Measurements from ENCODE around the gene ABLIM2.

The ABLIM2 gene

GRCh38 chr4:8126523-8126922, 32.1 kb downstream of the ABLIM2 start:
- Histone ChIP-seq H3K56ac (ENCODE audit: low read length) (no peak overlapping the region), H3K79me2 (ENCODE audit: control insufficient read depth, insufficient read depth, low read length) (no peaks in the 10 kb centered on the region), H4K8ac (ENCODE audit: low read depth, low read length) (no peak overlapping the region), H3K4me1 (ENCODE audit: control insufficient read depth, low read depth, low read length) (no peaks in the 10 kb centered on the region), H2BK15ac (replicated peaks; ENCODE audit: low read depth) (no peak overlapping the region), H3K36me3 (ENCODE audit: control insufficient read depth, insufficient read depth, low read length) (no peaks in the 10 kb centered on the region), H3K4ac (ENCODE audit: low read depth, low read length) (no peak overlapping the region), H3K27me3 (ENCODE audit: insufficient read depth, low read length, poor library complexity) (no peaks in the 10 kb centered on the region), H3K79me1 (ENCODE audit: low read length) (no peaks in the 10 kb centered on the region), H2AK5ac (ENCODE audit: low read length) (no peak overlapping the region), H3K27ac (ENCODE audit: low read depth, low read length) (no peak overlapping the region), H3K23ac (ENCODE audit: low read length) (no peak overlapping the region), H2BK120ac (ENCODE audit: low read depth, low read length) (no peak overlapping the region), H3K4me3 (ENCODE audit: low read length) (no peak overlapping the region), H3K4me2 (ENCODE audit: low read length) (no peak overlapping the region), H2BK5ac (ENCODE audit: low read length) (no peak overlapping the region), H4K5ac (ENCODE audit: low read length) (no peak overlapping the region), H3K18ac (ENCODE audit: low read length) (no peak overlapping the region), H3K9ac (ENCODE audit: low read length) (no peak overlapping the region)
- WGBS (ENCODE audit: extremely low coverage, insufficient coverage, low lambda C conversion rate): no CpG with 5 or more reads among the region's 13 CpGs
- no peak for DNase-seq

- no peak overlapping the region for H4K5ac ChIP-seq (ENCODE audit: low read length)
- H2BK5ac ChIP-seq (ENCODE audit: low read length): no peak overlapping the region
- no peak overlapping the region for H4K8ac ChIP-seq (ENCODE audit: low read depth, low read length)
- H2BK15ac ChIP-seq (replicated peaks; ENCODE audit: low read depth): no peak overlapping the region
- H3K79me2 ChIP-seq (ENCODE audit: control insufficient read depth, insufficient read depth, low read length): no peaks in the 10 kb centered on the region
- H3K4me2 ChIP-seq (ENCODE audit: low read length): no peak overlapping the region
- no peak overlapping the region for H2BK120ac ChIP-seq (ENCODE audit: low read depth, low read length)
- no peak overlapping the region for H3K18ac ChIP-seq (ENCODE audit: low read length)
- WGBS (ENCODE audit: extremely low coverage, insufficient coverage, low lambda C conversion rate): no CpG with 5 or more reads among the region's 20 CpGs
- no peak overlapping the region for H3K4me3 ChIP-seq (ENCODE audit: low read length)
- no peak overlapping the region for H3K23ac ChIP-seq (ENCODE audit: low read length)
- no peak for DNase-seq
- no peak overlapping the region for H3K9ac ChIP-seq (ENCODE audit: low read length)
- no peaks in the 10 kb centered on the region for H3K4me1 ChIP-seq (ENCODE audit: control insufficient read depth, low read depth, low read length)
- no peaks in the 10 kb centered on the region for H3K27me3 ChIP-seq (ENCODE audit: insufficient read depth, low read length, poor library complexity)
- no peak overlapping the region for H3K56ac ChIP-seq (ENCODE audit: low read length)
- H3K4ac ChIP-seq (ENCODE audit: low read depth, low read length): no peak overlapping the region
- no peak overlapping the region for H2AK5ac ChIP-seq (ENCODE audit: low read length)
- no peaks in the 10 kb centered on the region for H3K79me1 ChIP-seq (ENCODE audit: low read length)
- no peak overlapping the region for H3K27ac ChIP-seq (ENCODE audit: low read depth, low read length)
- no peaks in the 10 kb centered on the region for H3K36me3 ChIP-seq (ENCODE audit: control insufficient read depth, insufficient read depth, low read length)
Measured at GRCh38 chr4:8125526-8126056, 33.0 kb downstream of the ABLIM2 start.

DNA sequence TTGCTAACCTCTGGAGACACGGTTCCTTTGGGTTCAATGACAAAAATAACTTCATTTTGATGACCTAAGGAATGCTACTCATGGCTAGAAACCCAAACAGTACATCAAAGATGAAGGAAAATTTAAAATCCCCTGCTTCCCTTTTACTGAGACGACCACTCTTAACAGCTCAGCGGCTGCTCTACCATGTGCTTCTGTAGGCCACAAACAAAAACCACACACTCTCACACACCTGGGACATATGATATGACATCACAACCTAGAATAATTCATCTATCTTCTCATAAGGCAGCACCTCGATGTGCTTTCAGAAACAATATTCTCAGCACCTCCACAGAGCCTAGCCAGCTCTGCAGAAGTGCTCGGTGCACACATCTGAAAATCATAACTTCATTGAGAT, 34.7 kb downstream of the ABLIM2 start:
- Histone ChIP-seq H3K27me3 (ENCODE audit: insufficient read depth, low read length, poor library complexity) (no peaks in the 10 kb centered on the region), H4K5ac (ENCODE audit: low read length) (no peak overlapping the region), H2AK5ac (ENCODE audit: low read length) (no peak overlapping the region), H3K23ac (ENCODE audit: low read length) (no peak overlapping the region), H2BK120ac (ENCODE audit: low read depth, low read length) (no peak overlapping the region), H3K79me2 (ENCODE audit: control insufficient read depth, insufficient read depth, low read length) (no peaks in the 10 kb centered on the region), H3K4me2 (ENCODE audit: low read length) (no peak overlapping the region), H3K4me3 (ENCODE audit: low read length) (no peak overlapping the region), H2BK5ac (ENCODE audit: low read length) (no peak overlapping the region), H4K8ac (ENCODE audit: low read depth, low read length) (no peak overlapping the region), H3K9ac (ENCODE audit: low read length) (no peak overlapping the region), H3K36me3 (ENCODE audit: control insufficient read depth, insufficient read depth, low read length) (no peaks in the 10 kb centered on the region), H3K18ac (ENCODE audit: low read length) (no peak overlapping the region), H3K4ac (ENCODE audit: low read depth, low read length) (no peak overlapping the region), H3K27ac (ENCODE audit: low read depth, low read length) (no peak overlapping the region), H2BK15ac (replicated peaks; ENCODE audit: low read depth) (no peak overlapping the region), H3K79me1 (ENCODE audit: low read length) (no peaks in the 10 kb centered on the region), H3K56ac (ENCODE audit: low read length) (no peak overlapping the region), H3K4me1 (ENCODE audit: control insufficient read depth, low read depth, low read length) (no peaks in the 10 kb centered on the region)
- no CpG with 5 or more reads among the region's 5 CpGs for WGBS (ENCODE audit: extremely low coverage, insufficient coverage, low lambda C conversion rate)
- no peak for DNase-seq

- no peaks in the 10 kb centered on the region for H3K79me1 ChIP-seq (ENCODE audit: low read length)
- no peak overlapping the region for H3K4ac ChIP-seq (ENCODE audit: low read depth, low read length)
- no peak overlapping the region for H2BK5ac ChIP-seq (ENCODE audit: low read length)
- no peak overlapping the region for H3K4me3 ChIP-seq (ENCODE audit: low read length)
- no peak overlapping the region for H3K23ac ChIP-seq (ENCODE audit: low read length)
- no peaks in the 10 kb centered on the region for H3K79me2 ChIP-seq (ENCODE audit: control insufficient read depth, insufficient read depth, low read length)
- no peak overlapping the region for H3K56ac ChIP-seq (ENCODE audit: low read length)
- WGBS (ENCODE audit: extremely low coverage, insufficient coverage, low lambda C conversion rate): no CpG with 5 or more reads among the region's 8 CpGs
- H4K8ac ChIP-seq (ENCODE audit: low read depth, low read length): no peak overlapping the region
- H3K9ac ChIP-seq (ENCODE audit: low read length): no peak overlapping the region
- no peaks in the 10 kb centered on the region for H3K4me1 ChIP-seq (ENCODE audit: control insufficient read depth, low read depth, low read length)
- H4K5ac ChIP-seq (ENCODE audit: low read length): no peak overlapping the region
- H2BK15ac ChIP-seq (replicated peaks; ENCODE audit: low read depth): no peak overlapping the region
- H3K4me2 ChIP-seq (ENCODE audit: low read length): no peak overlapping the region
- no peak overlapping the region for H2BK120ac ChIP-seq (ENCODE audit: low read depth, low read length)
- peak; percentile 57 for DNase-seq
- H3K36me3 ChIP-seq (ENCODE audit: control insufficient read depth, insufficient read depth, low read length): no peaks in the 10 kb centered on the region
- no peaks in the 10 kb centered on the region for H3K27me3 ChIP-seq (ENCODE audit: insufficient read depth, low read length, poor library complexity)
- H3K18ac ChIP-seq (ENCODE audit: low read length): no peak overlapping the region
- H3K27ac ChIP-seq (ENCODE audit: low read depth, low read length): no peak overlapping the region
- H2AK5ac ChIP-seq (ENCODE audit: low read length): no peak overlapping the region
Measured at GRCh38 chr4:8123389-8123788, 35.2 kb downstream of the ABLIM2 start.

GRCh38 chr4:8122746-8123145, 35.9 kb downstream of the ABLIM2 start:
- no peak overlapping the region for H3K4ac ChIP-seq (ENCODE audit: low read depth, low read length)
- H2BK5ac ChIP-seq (ENCODE audit: low read length): no peak overlapping the region
- H3K4me3 ChIP-seq (ENCODE audit: low read length): no peak overlapping the region
- no peaks in the 10 kb centered on the region for H3K79me2 ChIP-seq (ENCODE audit: control insufficient read depth, insufficient read depth, low read length)
- H3K27me3 ChIP-seq (ENCODE audit: insufficient read depth, low read length, poor library complexity): no peaks in the 10 kb centered on the region
- no peak overlapping the region for H4K8ac ChIP-seq (ENCODE audit: low read depth, low read length)
- no peaks in the 10 kb centered on the region for H3K4me1 ChIP-seq (ENCODE audit: control insufficient read depth, low read depth, low read length)
- no peak overlapping the region for H4K5ac ChIP-seq (ENCODE audit: low read length)
- no peak overlapping the region for H3K56ac ChIP-seq (ENCODE audit: low read length)
- H2AK5ac ChIP-seq (ENCODE audit: low read length): no peak overlapping the region
- no CpG with 5 or more reads among the region's 10 CpGs for WGBS (ENCODE audit: extremely low coverage, insufficient coverage, low lambda C conversion rate)
- H3K4me2 ChIP-seq (ENCODE audit: low read length): no peak overlapping the region
- no peak overlapping the region for H3K18ac ChIP-seq (ENCODE audit: low read length)
- DNase-seq: no peak
- H2BK15ac ChIP-seq (replicated peaks; ENCODE audit: low read depth): no peak overlapping the region
- no peaks in the 10 kb centered on the region for H3K79me1 ChIP-seq (ENCODE audit: low read length)
- H3K36me3 ChIP-seq (ENCODE audit: control insufficient read depth, insufficient read depth, low read length): no peaks in the 10 kb centered on the region
- no peak overlapping the region for H3K23ac ChIP-seq (ENCODE audit: low read length)
- H2BK120ac ChIP-seq (ENCODE audit: low read depth, low read length): no peak overlapping the region
- H3K9ac ChIP-seq (ENCODE audit: low read length): no peak overlapping the region
- H3K27ac ChIP-seq (ENCODE audit: low read depth, low read length): no peak overlapping the region

GRCh38 chr4:8121292-8122015, 37.2 kb downstream of the ABLIM2 start:
- Histone ChIP-seq H4K8ac (ENCODE audit: low read depth, low read length) (no peak overlapping the region), H3K18ac (ENCODE audit: low read length) (no peak overlapping the region), H3K27ac (ENCODE audit: low read depth, low read length) (no peak overlapping the region), H3K4me1 (ENCODE audit: control insufficient read depth, low read depth, low read length) (no peaks in the 10 kb centered on the region), H3K4me2 (ENCODE audit: low read length) (no peak overlapping the region), H3K27me3 (ENCODE audit: insufficient read depth, low read length, poor library complexity) (no peaks in the 10 kb centered on the region), H3K56ac (ENCODE audit: low read length) (no peak overlapping the region), H3K9ac (ENCODE audit: low read length) (no peak overlapping the region), H2BK5ac (ENCODE audit: low read length) (no peak overlapping the region), H3K79me2 (ENCODE audit: control insufficient read depth, insufficient read depth, low read length) (no peaks in the 10 kb centered on the region), H2BK15ac (replicated peaks; ENCODE audit: low read depth) (no peak overlapping the region), H3K4ac (ENCODE audit: low read depth, low read length) (no peak overlapping the region), H3K4me3 (ENCODE audit: low read length) (no peak overlapping the region), H3K79me1 (ENCODE audit: low read length) (no peaks in the 10 kb centered on the region), H2BK120ac (ENCODE audit: low read depth, low read length) (no peak overlapping the region), H3K36me3 (ENCODE audit: control insufficient read depth, insufficient read depth, low read length) (no peaks in the 10 kb centered on the region), H4K5ac (ENCODE audit: low read length) (no peak overlapping the region), H2AK5ac (ENCODE audit: low read length) (no peak overlapping the region), H3K23ac (ENCODE audit: low read length) (no peak overlapping the region)
- no CpG with 5 or more reads among the region's 16 CpGs for WGBS (ENCODE audit: extremely low coverage, insufficient coverage, low lambda C conversion rate)
- no peak for DNase-seq

Measured in mesendoderm (in vitro differentiated cells).